ENCODE data around the gene ZNF157. TPM values are rescaled to one million over a fixed set of nuclear protein-coding genes. Genes with fewer than 3 reads are reported as not detected.
"Not testable (repeated sequence)": the region's sequence is repeated elsewhere in the genome, so short reads cannot be mapped to it uniquely, and the experiment has no call there.

The ZNF157 gene
- polyA plus RNA-seq (2011; rRNA removed) (0.07 and 0.10 TPM in 2 replicates), polyA minus RNA-seq (2011; rRNA and poly(A)+ RNA removed) (0.09 TPM in 1 of 2 replicates, not detected in the other)

GRCh38 chrX:47370278-47370677 is at the start of gene ZNF157:
ZNF157 (plus strand) TSS chrX:47370578; CDS start chrX:47370669, 91 bp downstream.
- TF ChIP-seq, protein P1, sequence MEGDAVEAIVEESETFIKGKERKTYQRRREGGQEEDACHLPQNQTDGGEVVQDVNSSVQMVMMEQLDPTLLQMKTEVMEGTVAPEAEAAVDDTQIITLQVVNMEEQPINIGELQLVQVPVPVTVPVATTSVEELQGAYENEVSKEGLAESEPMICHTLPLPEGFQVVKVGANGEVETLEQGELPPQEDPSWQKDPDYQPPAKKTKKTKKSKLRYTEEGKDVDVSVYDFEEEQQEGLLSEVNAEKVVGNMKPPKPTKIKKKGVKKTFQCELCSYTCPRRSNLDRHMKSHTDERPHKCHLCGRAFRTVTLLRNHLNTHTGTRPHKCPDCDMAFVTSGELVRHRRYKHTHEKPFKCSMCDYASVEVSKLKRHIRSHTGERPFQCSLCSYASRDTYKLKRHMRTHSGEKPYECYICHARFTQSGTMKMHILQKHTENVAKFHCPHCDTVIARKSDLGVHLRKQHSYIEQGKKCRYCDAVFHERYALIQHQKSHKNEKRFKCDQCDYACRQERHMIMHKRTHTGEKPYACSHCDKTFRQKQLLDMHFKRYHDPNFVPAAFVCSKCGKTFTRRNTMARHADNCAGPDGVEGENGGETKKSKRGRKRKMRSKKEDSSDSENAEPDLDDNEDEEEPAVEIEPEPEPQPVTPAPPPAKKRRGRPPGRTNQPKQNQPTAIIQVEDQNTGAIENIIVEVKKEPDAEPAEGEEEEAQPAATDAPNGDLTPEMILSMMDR (IDR thresholded peaks at IDR 0.05; ENCODE audit: low read depth, low read length), result no peak
- no peak for DNase-seq (ENCODE audit: low read depth, low spot score)
- ChIA-PET CTCF (interaction anchor here (1.5 kb wide), 1 partner anchor 15 kb away, joined by 5 read pairs; no protein-coding TSS in a partner anchor), POLR2A (no interaction called here)
- Histone ChIP-seq H3K4me3 (ENCODE audit: low read depth, low read length) (no peak within 1 kb of the TSS), H3K27ac (ENCODE audit: low read depth, low read length) (no peak within 1 kb of the TSS), H3K27me3 (ENCODE audit: control insufficient read depth, insufficient read depth, low read length) (no peaks in the 10 kb centered on the region), H3K9me3 (ENCODE audit: control insufficient read depth, insufficient read depth, low read length) (no peaks in the 10 kb centered on the region; the same call in 1 of the 2 replicates)

- TF ChIP-seq, protein P1 (IDR thresholded peaks at IDR 0.05; ENCODE audit: low read depth, low read length), result no peak
- Histone ChIP-seq H3K27me3 (ENCODE audit: control insufficient read depth, insufficient read depth, low read length) (no peaks in the 10 kb centered on the region), H3K4me3 (ENCODE audit: low read depth, low read length) (no peak overlapping the region), H3K9me3 (ENCODE audit: control insufficient read depth, insufficient read depth, low read length) (no peaks in the 10 kb centered on the region; the same call in 1 of the 2 replicates), H3K27ac (ENCODE audit: low read depth, low read length) (no peak overlapping the region)
- CTCF ChIA-PET, result no interaction called here
- no peak for DNase-seq (ENCODE audit: low read depth, low spot score)
- POLR2A ChIA-PET, result no interaction called here
These were observed 49.0 kb upstream of the ZNF157 start for GRCh38 chrX:47321386-47321785.

DNA sequence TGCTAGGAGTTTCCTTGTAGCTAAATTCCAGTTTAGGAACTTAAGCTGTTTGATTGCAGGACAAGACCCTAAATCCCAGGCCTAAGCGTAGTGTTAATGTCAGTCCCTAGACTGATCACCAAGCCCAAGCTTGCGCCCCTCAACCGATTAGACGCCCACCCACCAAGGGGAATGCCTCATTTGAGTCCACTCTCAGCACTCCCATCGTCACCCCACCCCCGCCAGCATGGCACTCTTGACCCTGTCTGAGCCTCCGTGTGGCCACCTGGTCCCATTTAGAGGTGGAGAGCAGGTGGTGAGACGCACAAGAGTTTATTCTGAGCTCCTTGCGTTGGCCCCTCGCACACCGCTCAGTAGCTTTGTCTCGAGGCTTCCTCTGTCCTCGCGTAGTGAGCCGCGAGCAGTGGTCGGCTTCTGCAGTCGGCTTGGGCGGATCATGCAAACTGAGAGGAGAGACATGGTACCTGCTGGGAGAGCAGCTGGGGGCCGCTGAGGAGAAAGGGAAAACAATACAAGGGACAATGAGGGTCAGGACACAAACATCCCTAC is 48.5 kb upstream of the ZNF157 start:
- CTCF ChIA-PET, result interaction anchor here (3.0 kb wide), 1 partner anchor 9 kb away, joined by 8 read pairs; no protein-coding TSS in a partner anchor
- no peaks in the 10 kb centered on the region; the same call in 1 of the 2 replicates for H3K9me3 ChIP-seq (ENCODE audit: control insufficient read depth, insufficient read depth, low read length)
- no peak overlapping the region for H3K27ac ChIP-seq (ENCODE audit: low read depth, low read length)
- H3K27me3 ChIP-seq (ENCODE audit: control insufficient read depth, insufficient read depth, low read length), result no peaks in the 10 kb centered on the region
- POLR2A ChIA-PET, result no interaction called here
- DNase-seq (ENCODE audit: low read depth, low spot score), result no peak
- H3K4me3 ChIP-seq (ENCODE audit: low read depth, low read length), result no peak overlapping the region
- TF ChIP-seq, protein P1 (IDR thresholded peaks at IDR 0.05; ENCODE audit: low read depth, low read length), result no peak

DNA sequence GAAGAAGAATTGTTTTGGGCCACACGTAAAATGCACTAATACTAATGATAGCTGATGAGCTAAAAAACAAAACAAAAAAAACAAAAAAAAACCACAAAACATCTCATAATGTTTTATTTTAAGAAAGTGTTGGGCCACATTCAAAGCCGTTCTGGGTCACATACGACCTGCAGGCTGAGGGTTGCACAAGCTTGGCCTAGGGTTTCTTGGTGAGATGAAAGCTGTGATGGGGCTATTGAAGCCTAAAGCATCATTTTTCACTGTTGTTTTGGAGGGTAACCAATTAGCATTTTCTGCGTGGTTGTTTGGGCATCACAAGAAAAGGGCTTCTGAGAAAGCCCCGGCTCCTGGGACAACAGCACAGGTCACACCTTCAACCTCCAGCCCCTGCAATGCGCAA is 42.5 kb upstream of the ZNF157 start:
- Histone ChIP-seq H3K27me3 (ENCODE audit: control insufficient read depth, insufficient read depth, low read length) (no peaks in the 10 kb centered on the region), H3K27ac (ENCODE audit: low read depth, low read length) (no peak overlapping the region), H3K4me3 (ENCODE audit: low read depth, low read length) (no peak overlapping the region), H3K9me3 (ENCODE audit: control insufficient read depth, insufficient read depth, low read length) (no peaks in the 10 kb centered on the region)
- no peak for DNase-seq (ENCODE audit: low read depth, low spot score)
- POLR2A ChIA-PET, result no interaction called here
- CTCF ChIA-PET, result no interaction called here
- TF ChIP-seq, protein P1 (IDR thresholded peaks at IDR 0.05; ENCODE audit: low read depth, low read length), result no peak

DNA sequence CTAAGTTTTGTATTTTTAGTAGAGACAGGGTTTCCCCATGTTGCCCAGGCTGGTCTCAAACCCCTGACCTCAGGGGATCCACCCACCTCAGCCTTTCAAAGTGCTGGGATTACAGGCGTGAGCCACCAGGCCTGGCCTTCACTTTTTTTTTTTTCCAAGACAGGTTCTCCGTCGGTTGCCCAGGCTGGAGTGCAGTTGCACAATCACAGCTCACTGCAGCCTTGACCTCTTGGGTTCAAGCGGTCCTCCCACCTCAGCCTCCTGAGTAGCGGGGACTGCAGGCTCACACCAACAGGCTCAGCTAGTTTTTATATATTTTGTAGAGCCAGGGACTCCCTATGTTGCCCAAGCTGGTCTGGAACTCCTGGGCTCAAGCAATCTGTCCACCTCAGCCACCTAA is 37.6 kb upstream of the ZNF157 start:
- CTCF ChIA-PET; H3K4me3 ChIP-seq (ENCODE audit: low read depth, low read length); DNase-seq (ENCODE audit: low read depth, low spot score); POLR2A ChIA-PET; H3K9me3 ChIP-seq (ENCODE audit: control insufficient read depth, insufficient read depth, low read length); H3K27me3 ChIP-seq (ENCODE audit: control insufficient read depth, insufficient read depth, low read length); H3K27ac ChIP-seq (ENCODE audit: low read depth, low read length): not testable (repeated sequence)
